PC-3 (cell line): ENCODE data around the gene GGA3.

ENCODE experiments used
- EZH2 ChIP-seq: fragments of 300-600 bp; sonication (generic); IDR thresholded peaks from one replicate; pipeline ENCODE4 v1.6.1; 2017; ENCODE audit warnings: antibody characterized with exemption, mild to moderate bottlenecking, low read length; ENCODE audit not compliant: unreplicated experiment
- TF ChIP-seq, protein P1 (sequence below): fragments of 300-600 bp; sonication (generic); conservative IDR thresholded peaks from 2 replicates; pipeline ENCODE4 v1.5.1; 2017; ENCODE audit warnings: antibody characterized with exemption, low read depth, mild to moderate bottlenecking, low read length

DNA sequence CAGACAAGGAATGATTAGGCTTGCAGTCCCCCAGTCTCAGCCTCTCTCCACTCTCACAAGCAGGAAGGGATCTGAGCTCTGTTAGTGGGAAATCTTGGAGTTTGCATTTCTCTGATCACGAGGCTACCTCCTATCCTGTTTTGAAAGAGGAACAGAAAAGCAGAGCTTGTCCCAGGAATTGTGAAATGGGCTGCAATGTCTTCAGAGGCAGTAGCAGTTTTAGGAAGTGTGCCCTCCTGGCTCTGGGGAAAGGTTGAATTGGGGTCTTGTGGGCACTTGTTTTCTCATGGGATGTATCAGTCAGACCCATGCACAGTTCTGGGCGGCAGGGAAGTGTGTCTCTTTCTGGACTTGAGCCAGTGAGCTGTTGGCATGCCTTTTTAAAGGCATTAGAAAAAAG lies 33.1 kb downstream of the GGA3 start:
- TF ChIP-seq EZH2: no peak
- TF ChIP-seq, protein P1, sequence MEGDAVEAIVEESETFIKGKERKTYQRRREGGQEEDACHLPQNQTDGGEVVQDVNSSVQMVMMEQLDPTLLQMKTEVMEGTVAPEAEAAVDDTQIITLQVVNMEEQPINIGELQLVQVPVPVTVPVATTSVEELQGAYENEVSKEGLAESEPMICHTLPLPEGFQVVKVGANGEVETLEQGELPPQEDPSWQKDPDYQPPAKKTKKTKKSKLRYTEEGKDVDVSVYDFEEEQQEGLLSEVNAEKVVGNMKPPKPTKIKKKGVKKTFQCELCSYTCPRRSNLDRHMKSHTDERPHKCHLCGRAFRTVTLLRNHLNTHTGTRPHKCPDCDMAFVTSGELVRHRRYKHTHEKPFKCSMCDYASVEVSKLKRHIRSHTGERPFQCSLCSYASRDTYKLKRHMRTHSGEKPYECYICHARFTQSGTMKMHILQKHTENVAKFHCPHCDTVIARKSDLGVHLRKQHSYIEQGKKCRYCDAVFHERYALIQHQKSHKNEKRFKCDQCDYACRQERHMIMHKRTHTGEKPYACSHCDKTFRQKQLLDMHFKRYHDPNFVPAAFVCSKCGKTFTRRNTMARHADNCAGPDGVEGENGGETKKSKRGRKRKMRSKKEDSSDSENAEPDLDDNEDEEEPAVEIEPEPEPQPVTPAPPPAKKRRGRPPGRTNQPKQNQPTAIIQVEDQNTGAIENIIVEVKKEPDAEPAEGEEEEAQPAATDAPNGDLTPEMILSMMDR: no peak
